ENCODE results near the gene APOM.

The APOM gene

GRCh38 chr6:31660381-31661261 lies 4.9 kb downstream of the APOM start, which contains the start of gene C6orf47 (continued):
- TF ChIP-seq PRDM4 (tag by site-specific recombination; IDR thresholded peaks at IDR 0.05) (no peak), SP7 (tag by site-specific recombination; IDR thresholded peaks at IDR 0.05) (0 out of 2 replicates have a peak, but pooled peaks have one; percentile 43), ZNF561 (tag by site-specific recombination; IDR thresholded peaks at IDR 0.05; ENCODE audit: borderline replicate concordance) (peak; percentile 88), IKZF3 (tag by site-specific recombination; IDR thresholded peaks at IDR 0.05) (peak; percentile 59), YY2 (tag by site-specific recombination; IDR thresholded peaks at IDR 0.05) (no peak), ZNF202 (tag by site-specific recombination; IDR thresholded peaks at IDR 0.05; ENCODE audit: borderline replicate concordance) (no peak), ZBTB10 (tag by site-specific recombination; IDR thresholded peaks at IDR 0.05) (no peak; the same call in 1 of the 2 replicates), KLF8 (tag by site-specific recombination; IDR thresholded peaks at IDR 0.05) (peak; percentile 60), ZNF660 (tag by site-specific recombination; IDR thresholded peaks at IDR 0.05) (peak; percentile 88), ZNF621 (tag by site-specific recombination; IDR thresholded peaks at IDR 0.05) (no peak), ZNF23 (tag by site-specific recombination; IDR thresholded peaks at IDR 0.05; ENCODE audit: borderline replicate concordance) (no peak), ZNF518A (tag by site-specific recombination; conservative IDR thresholded peaks at IDR 0.05; ENCODE audit: low read depth) (no peak), ZNF580 (tag by site-specific recombination; IDR thresholded peaks at IDR 0.05) (0 out of 2 replicates have a peak, but pooled peaks have one; percentile 9), EGR2 (tag by site-specific recombination; IDR thresholded peaks at IDR 0.05; ENCODE audit: low read depth) (peak; percentile 64; the same call in 1 of the 2 replicates), HOXA7 (CRISPR knock-in tag; IDR thresholded peaks at IDR 0.05; ENCODE audit: borderline replicate concordance) (no peak), ZBTB20 (tag by site-specific recombination; IDR thresholded peaks at IDR 0.05) (peak; percentile 96), KLF17 (tag by site-specific recombination; IDR thresholded peaks at IDR 0.05) (no peak), ZNF596 (tag by site-specific recombination; IDR thresholded peaks at IDR 0.05) (0 out of 2 replicates have a peak, but pooled peaks have one; percentile 25), GLI2 (tag by site-specific recombination; IDR thresholded peaks at IDR 0.05; ENCODE audit: borderline replicate concordance, low read depth) (no peak), ZNF629 (tag by site-specific recombination; IDR thresholded peaks at IDR 0.05) (peak; percentile 58; the same call in 1 of the 2 replicates)

Data from HEK293 (cell line).